Endothelial cell of umbilical vein (primary cell): Measurements from ENCODE around the gene OR10D3. TPM values are rescaled to one million over a fixed set of nuclear protein-coding genes. Genes with fewer than 3 reads are reported as not detected.

Experiments
- BruUV-seq: library from RNA; stranded (reverse); fragments of 400-500 nt; replicated peaks from 2 replicates; lab custom pipeline; 2021; lab: Mats Ljungman, UMichigan
- CTCF ChIA-PET: fragments of 300-600, 350-600 bp; sonication (Branson Sonifier 250); formaldehyde crosslinking; loops from one replicate; lab custom pipeline; 2021; ENCODE audit warnings: antibody characterized with exemption, inconsistent platforms; lab: Charles Lee
- POLR2A ChIA-PET: fragments of 300-600, 350-600 bp; sonication (Branson Sonifier 250); formaldehyde crosslinking; loops from one replicate; lab custom pipeline; 2021; ENCODE audit warnings: antibody characterized with exemption, inconsistent platforms; lab: Charles Lee
- DNase-seq: peaks from one replicate; pipeline ENCODE4 v3.0.0-alpha.2; 2011; ENCODE audit warnings: low read depth, low spot score
- FAIRE-seq: peaks from 2 replicates; lab custom pipeline; 2011; peaks lifted over from hg19 to GRCh38; lab: Jason Lieb, UNC
- H2AFZ ChIP-seq: 2 replicates; pipeline ENCODE4 v1.6.0; 2012; ENCODE audit warnings: low read depth, low read length, control low read depth, inconsistent platforms
- H3K27ac ChIP-seq: 2 replicates; pipeline ENCODE4 v1.5.1; 2011; ENCODE audit warnings: low read depth, mild to moderate bottlenecking, control low read depth, low read length, moderate library complexity; ENCODE audit not compliant: insufficient read depth
- H3K27me3 ChIP-seq, 2 experiments: 2 replicates each; pipeline versions ENCODE4 v1.6.0 to v1.6.1; 2011; ENCODE audit warnings: low read length in 2 of 2, mixed read lengths in 1 of 2; ENCODE audit not compliant: control insufficient read depth in 2 of 2, insufficient read depth in 2 of 2
- H3K36me3 ChIP-seq, 2 experiments: 2 replicates in 1 of 2; 3 replicates in 1 of 2; pipeline ENCODE4 v1.5.1; 2011; ENCODE audit warnings: low read length in 2 of 2, mild to moderate bottlenecking in 1 of 2, moderate library complexity in 1 of 2; ENCODE audit not compliant: control insufficient read depth in 2 of 2, insufficient read depth in 2 of 2; ENCODE audit errors: extremely low read depth in 1 of 2
- H3K4me1 ChIP-seq: 3 replicates; pipeline ENCODE4 v1.5.1; 2011; ENCODE audit warnings: mild to moderate bottlenecking, low read length; ENCODE audit not compliant: control insufficient read depth, insufficient read depth; ENCODE audit errors: extremely low read depth
- H3K4me2 ChIP-seq: 2 replicates; pipeline ENCODE4 v1.6.1; 2011; ENCODE audit warnings: low read length, control low read depth, mixed read lengths; ENCODE audit not compliant: insufficient read depth
- H3K4me3 ChIP-seq, 3 experiments: fragments of 200-600 bp in 1 of 3; sonication (generic), shearing (Covaris generic) in 1 of 3; replicated peaks in 1 of 3; 2 replicates each; pipeline ENCODE4 v1.5.1; 2011 to 2016; ENCODE audit warnings: control low read depth in 3 of 3, low read length in 3 of 3, mild to moderate bottlenecking in 2 of 3, inconsistent platforms in 1 of 3, low read depth in 1 of 3, moderate library complexity in 1 of 3; ENCODE audit not compliant: insufficient read depth in 1 of 3
- H3K79me2 ChIP-seq: 2 replicates; pipeline ENCODE4 v1.6.0; 2012; ENCODE audit warnings: low read length, inconsistent platforms; ENCODE audit not compliant: control insufficient read depth, insufficient read depth
- H3K9ac ChIP-seq: replicated peaks from 2 replicates; pipeline ENCODE3; 2011; ENCODE audit warnings: low read length, control low read depth; ENCODE audit not compliant: insufficient read depth; ENCODE audit errors: extremely low read depth
- H3K9me1 ChIP-seq: replicated peaks from 3 replicates; pipeline ENCODE4 v1.6.0; 2011; ENCODE audit warnings: mild to moderate bottlenecking, low read length; ENCODE audit not compliant: control insufficient read depth, insufficient read depth; ENCODE audit errors: extremely low read depth
- H3K9me3 ChIP-seq: replicated peaks from 2 replicates; pipeline ENCODE4 v1.5.1; 2012; ENCODE audit warnings: low read length, inconsistent platforms; ENCODE audit not compliant: control insufficient read depth, insufficient read depth
- H4K20me1 ChIP-seq: replicated peaks from 2 replicates; pipeline ENCODE3; 2011; ENCODE audit warnings: mild to moderate bottlenecking, low read length; ENCODE audit not compliant: control insufficient read depth, insufficient read depth; ENCODE audit errors: extremely low read depth
- CTCF ChIP-seq, 2 donors: IDR thresholded peaks; 1 replicate in 1 of 2; 2 replicates in 1 of 2; pipeline ENCODE4 v1.5.1; 2011; ENCODE audit warnings: low read length in 2 of 2, mild to moderate bottlenecking in 2 of 2, moderate library complexity in 2 of 2, control low read depth in 1 of 2, inconsistent platforms in 1 of 2, low read depth in 1 of 2; ENCODE audit not compliant: insufficient read depth in 1 of 2; ENCODE audit errors: extremely low read depth in 1 of 2
- EZH2 ChIP-seq: IDR thresholded peaks from 2 replicates; pipeline ENCODE4 v1.6.1; 2012; ENCODE audit warnings: borderline replicate concordance, low read depth, mild to moderate bottlenecking, moderate library complexity, low read length, inconsistent platforms; ENCODE audit not compliant: severe bottlenecking
- FOS ChIP-seq: IDR thresholded peaks from 2 replicates; pipeline ENCODE4 v1.6.1; 2011; ENCODE audit warnings: mild to moderate bottlenecking, low read length, moderate library complexity, borderline replicate concordance; ENCODE audit not compliant: insufficient read depth
- GATA2 ChIP-seq: IDR thresholded peaks from 2 replicates; pipeline ENCODE4 v1.7.0; 2011; ENCODE audit warnings: low read depth, mild to moderate bottlenecking, moderate library complexity, mixed read lengths, low read length; ENCODE audit not compliant: insufficient read length, insufficient read depth
- JUN ChIP-seq: IDR thresholded peaks from 2 replicates; pipeline ENCODE4 v1.6.1; 2011; ENCODE audit warnings: borderline replicate concordance, low read depth; ENCODE audit not compliant: insufficient read length, insufficient read depth
- MAX ChIP-seq: IDR thresholded peaks from 2 replicates; pipeline ENCODE4 v1.6.1; 2011; ENCODE audit not compliant: insufficient read depth, insufficient read length
- MYC ChIP-seq: IDR thresholded peaks from one replicate; pipeline ENCODE4 v1.6.1; 2011; ENCODE audit warnings: mild to moderate bottlenecking, low read depth, low read length
- POLR2A ChIP-seq: IDR thresholded peaks from 2 replicates; pipeline ENCODE4 v1.6.1; 2012; ENCODE audit warnings: low read depth, mild to moderate bottlenecking, control low read depth, low read length
- POLR2AphosphoS5 ChIP-seq: IDR thresholded peaks from 2 replicates; pipeline ENCODE4 v1.6.1; 2012; ENCODE audit warnings: low read depth, mild to moderate bottlenecking, control low read depth, low read length, moderate library complexity; ENCODE audit not compliant: insufficient read depth
- dilution Hi-C: fragments of 300-500 bp; cut with MboI; formaldehyde crosslinking; loops from one replicate; pipeline ENCODE4 v1.15.0; 2019; ENCODE audit warnings: low sequenced_read_pairs; ENCODE audit not compliant: extremely low pct_ligation_motif_present
- intact Hi-C: fragments of 100-400 bp; cut with micrococcal nuclease; formaldehyde crosslinking; loops from one replicate; pipeline ENCODE4 v1.10.0; 2022
- polyA plus RNA-seq, 4 experiments: library from polyadenylated mRNA; depleted of rRNA in 3 of 4; stranded (reverse) in 3 of 4; unstranded in 1 of 4; fragments of >200 nt; gene quantifications; 2 replicates each; pipeline versions ENCODE4 v1.2.1 to v1.2.3, GENCODE V29; 2011 to 2012; ENCODE audit warnings: missing spikeins in 1 of 4
- total RNA-seq: library from RNA; stranded (reverse); gene quantifications from 2 replicates; pipeline ENCODE4 v1.2.3, GENCODE V29; 2021

OR10D3 gene
- total and polyA plus RNA-seq, 2 donors (not counting 3 experiments of a cell fraction or from before 2014, with no cell fraction given) = not detected

GRCh38 chr11:124143034-124143433 lies 40.1 kb upstream of the OR10D3 start:
- Histone ChIP-seq H3K4me2 (no peak overlapping the region), H3K27me3 (no peaks in the 10 kb centered on the region), H3K9ac (no peak overlapping the region), H4K20me1 (no peaks in the 10 kb centered on the region), H3K4me1 (no peaks in the 10 kb centered on the region), H3K4me3 (no peak overlapping the region), H3K36me3 (no peaks in the 10 kb centered on the region), H3K9me3 (no peaks in the 10 kb centered on the region), H3K27ac (no peak overlapping the region), H3K9me1 (no peaks in the 10 kb centered on the region), H3K79me2 (no peaks in the 10 kb centered on the region), H2AFZ (no peak overlapping the region)
- no TSS peak for BruUV-seq
- CTCF ChIA-PET = interaction anchor here (0.9 to 1.7 kb wide), 3 partner anchors 14 to 71 kb away, joined by 3 to 7 read pairs (median 3); no protein-coding TSS in a partner anchor
- TF ChIP-seq JUN (no peak), POLR2AphosphoS5 (no peak), MAX (no peak), CTCF (IDR thresholded peaks at IDR 0.05; ENCODE audit: extremely low read depth in 1 of 2, insufficient read depth in 1 of 2, low read depth in 1 of 2, low read length in 2 of 2) (no peak), POLR2A (no peak), GATA2 (no peak), EZH2 (no peak), MYC (no peak), FOS (no peak)
- intact Hi-C loops = no loop called here
- dilution Hi-C loops = no loop called here
- no peak for DNase-seq
- FAIRE-seq = no peak
- POLR2A ChIA-PET = no interaction called here
